ENCODE data around the gene INAVA.

DNA sequence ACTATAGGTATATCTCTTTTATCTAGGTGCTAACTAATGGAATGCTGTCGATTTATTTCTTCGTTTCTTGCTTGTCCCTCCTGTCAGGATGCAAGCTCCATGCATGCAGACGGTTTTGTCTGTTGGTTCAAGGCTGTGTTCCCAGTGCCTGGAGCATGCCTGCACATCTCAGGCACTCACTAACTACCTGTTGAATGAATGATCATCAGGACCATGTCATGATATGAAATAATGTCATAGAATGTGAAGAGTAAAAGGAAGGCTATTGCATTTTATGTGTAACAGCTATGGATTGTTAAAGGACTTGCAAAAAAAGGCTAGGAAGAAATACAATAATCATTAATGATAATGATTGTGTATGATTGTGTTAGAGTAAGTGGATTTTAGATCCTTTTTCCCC is 17.7 kb upstream of the INAVA start:
- TF ChIP-seq EZH2phosphoT487 (IDR thresholded peaks at IDR 0.05; ENCODE audit: insufficient read depth, low read depth) (no peak), EZH2 (IDR thresholded peaks at IDR 0.05; ENCODE audit: insufficient read depth, poor library complexity, severe bottlenecking) (no peak)
